K562 (cell line): ENCODE measurements around the gene PTGR1. TPM values are rescaled to one million over a fixed set of nuclear protein-coding genes. Genes with fewer than 3 reads are reported as not detected.

Experiments
- ATF6 ChIP-seq: sonication (generic); formaldehyde crosslinking; IDR thresholded peaks from 2 replicates; pipeline ENCODE4 v1.4.0; 2020; ENCODE audit warnings: mild to moderate bottlenecking, missing genetic modification reagents
- BACH1 ChIP-seq: fragments of 200-800 bp; sonication (Bioruptor generic); IDR thresholded peaks from 2 replicates; pipeline ENCODE4 v1.6.1; 2016; ENCODE audit warnings: missing genetic modification characterization, missing compliant biosample characterization
- FOXK1 ChIP-seq: sonication (generic); formaldehyde crosslinking; IDR thresholded peaks from 2 replicates; pipeline ENCODE4 v1.8.0; 2022; ENCODE audit warnings: missing genetic modification reagents, mild to moderate bottlenecking, borderline replicate concordance
- GABPB2 ChIP-seq: fragments of 250-450 bp; sonication (Bioruptor Pico); conservative IDR thresholded peaks from 2 replicates; pipeline ENCODE4 v1.5.1; 2021; ENCODE audit warnings: mild to moderate bottlenecking
- HCFC1 ChIP-seq: IDR thresholded peaks from 2 replicates; pipeline ENCODE4 v1.6.1; 2012; ENCODE audit warnings: low read depth, low read length, improper control_type of control experiment
- HDAC2 ChIP-seq: fragments of 450-650 bp; IDR thresholded peaks from 2 replicates; pipeline ENCODE4 v1.6.1; 2016; ENCODE audit warnings: mild to moderate bottlenecking
- HMG20A ChIP-seq: fragments of 450-650 bp; formaldehyde crosslinking; conservative IDR thresholded peaks from 2 replicates; pipeline ENCODE4 v1.4.0; 2020; ENCODE audit warnings: mild to moderate bottlenecking, mixed read lengths
- ILF3 ChIP-seq: fragments of 450-650 bp; IDR thresholded peaks from 2 replicates; pipeline ENCODE4 v1.6.1; 2018; ENCODE audit warnings: antibody characterized with exemption, mild to moderate bottlenecking, moderate library complexity, borderline replicate concordance
- JUN ChIP-seq, 2 experiments: sonication (generic) in 1 of 2; formaldehyde crosslinking in 1 of 2; IDR thresholded peaks; 2 replicates each; pipeline versions ENCODE4 v1.6.1 to v1.8.0; 2012 to 2022; ENCODE audit warnings: borderline replicate concordance in 2 of 2, mild to moderate bottlenecking in 2 of 2, improper control_type of control experiment in 1 of 2, low read depth in 1 of 2, low read length in 1 of 2, missing genetic modification reagents in 1 of 2
- KHSRP ChIP-seq: fragments of 450-650 bp; IDR thresholded peaks from 2 replicates; pipeline ENCODE4 v1.6.1; 2017
- MAZ ChIP-seq, 2 experiments: fragments of 450-650 bp in 1 of 2; sonication (generic) in 1 of 2; formaldehyde crosslinking; IDR thresholded peaks in 1 of 2; conservative IDR thresholded peaks in 1 of 2; 2 replicates each; pipeline versions ENCODE4 v1.4.0 to v1.5.0; 2020; ENCODE audit warnings: mild to moderate bottlenecking in 1 of 2, missing genetic modification reagents in 1 of 2
- MEF2A ChIP-seq: IDR thresholded peaks from 2 replicates; pipeline ENCODE4 v1.6.1; 2011; ENCODE audit warnings: low read depth, mild to moderate bottlenecking, low read length, moderate library complexity; ENCODE audit not compliant: control insufficient read depth
- NCOA6 ChIP-seq: fragments of 450-650 bp; IDR thresholded peaks from 2 replicates; pipeline ENCODE4 v1.6.1; 2017; ENCODE audit warnings: mild to moderate bottlenecking
- NEUROD1 ChIP-seq: fragments of 150-350 bp; IDR thresholded peaks from 2 replicates; pipeline ENCODE4 v1.6.1; 2014; ENCODE audit warnings: borderline replicate concordance, low read length, low read depth; ENCODE audit not compliant: partially characterized antibody
- NFRKB ChIP-seq: fragments of 450-650 bp; IDR thresholded peaks from 2 replicates; pipeline ENCODE4 v1.6.1; 2016; ENCODE audit warnings: low read depth
- PHF20 ChIP-seq: fragments of 450-650 bp; IDR thresholded peaks from 2 replicates; pipeline ENCODE4 v1.6.1; 2018; ENCODE audit not compliant: partially characterized antibody
- RAD21 ChIP-seq, 2 experiments: fragments of 250-450 bp in 1 of 2; fragments of 450-650 bp in 1 of 2; sonication (Bioruptor Pico) in 1 of 2; formaldehyde crosslinking in 1 of 2; IDR thresholded peaks in 1 of 2; conservative IDR thresholded peaks in 1 of 2; 2 replicates each; pipeline versions ENCODE4 v1.4.0 to v1.8.0; 2020 to 2022; ENCODE audit warnings: mild to moderate bottlenecking in 2 of 2, moderate library complexity in 1 of 2
- RNF2 ChIP-seq: sonication (generic); IDR thresholded peaks from 2 replicates; pipeline ENCODE4 v1.6.1; 2016
- SLC30A9 ChIP-seq: fragments of 250-450 bp; sonication (Bioruptor Pico); IDR thresholded peaks from 2 replicates; pipeline ENCODE4 v1.8.0; 2022; ENCODE audit warnings: mild to moderate bottlenecking, moderate library complexity
- SMAD4 ChIP-seq: fragments of 250-450 bp; sonication (Bioruptor Pico); conservative IDR thresholded peaks from 2 replicates; pipeline ENCODE4 v1.8.0; 2021; ENCODE audit warnings: inconsistent platforms, mild to moderate bottlenecking, moderate library complexity
- SMARCA5 ChIP-seq: fragments of 450-650 bp; IDR thresholded peaks from 2 replicates; pipeline ENCODE4 v1.6.1; 2016
- TAF7 ChIP-seq: fragments of 450-650 bp; IDR thresholded peaks from 2 replicates; pipeline ENCODE4 v1.6.1; 2016; ENCODE audit warnings: missing genetic modification characterization, missing compliant biosample characterization
- TCF7L2 ChIP-seq: fragments of 150-350 bp; IDR thresholded peaks from 2 replicates; pipeline ENCODE4 v1.6.1; 2016; ENCODE audit warnings: low read depth, mild to moderate bottlenecking, low read length, moderate library complexity
- USF2 ChIP-seq: sonication (generic); formaldehyde crosslinking; IDR thresholded peaks from 2 replicates; pipeline ENCODE4 v1.5.0; 2020; ENCODE audit warnings: missing genetic modification reagents
- ZBED1 ChIP-seq: IDR thresholded peaks from 2 replicates; pipeline ENCODE4 v1.6.1; 2014
- ZNF197 ChIP-seq: fragments of 200-800 bp; sonication (Bioruptor generic); IDR thresholded peaks from 2 replicates; pipeline ENCODE4 v1.6.1; 2016; ENCODE audit warnings: low read depth, missing genetic modification characterization, missing compliant biosample characterization
- ZNF766 ChIP-seq: fragments of 200-800 bp; sonication (Bioruptor generic); conservative IDR thresholded peaks from 2 replicates; pipeline ENCODE4 v1.6.1; 2016; ENCODE audit warnings: missing genetic modification characterization, missing compliant biosample characterization
- polyA plus RNA-seq, 8 experiments: library from polyadenylated mRNA; depleted of rRNA in 4 of 8; stranded (reverse) in 5 of 8; unstranded in 3 of 8; fragments of >200 nt; fragmentation: Nextera tagmentation in 2 of 8; fragmentation: Illumina TruSeq in 1 of 8; extraction: Ambion mirVana in 2 of 8; extraction: Trizol in 1 of 8; gene quantifications; 2 replicates each; pipeline versions ENCODE4 v1.2.1 to v1.2.3, GENCODE V29; 2011 to 2014; ENCODE audit warnings: inconsistent platforms in 1 of 8, missing spikeins in 1 of 8
- total RNA-seq, 7 experiments: library from RNA; depleted of rRNA in 6 of 7; stranded (reverse); fragments of >200 nt in 6 of 7; fragmentation: Illumina TruSeq in 2 of 7; extraction: Trizol in 2 of 7; gene quantifications; 2 replicates each; pipeline versions ENCODE4 v1.2.1 to v1.2.3, GENCODE V29; 2011 to 2021; ENCODE audit warnings: low replicate concordance in 1 of 7
- TF ChIP-seq, protein P1 (sequence below): conservative IDR thresholded peaks from 2 replicates; pipeline ENCODE4 v1.6.1; 2011; ENCODE audit warnings: low read depth, mild to moderate bottlenecking, low read length; ENCODE audit not compliant: control insufficient read depth

PTGR1 gene
- total and polyA plus RNA-seq, 9 of the 15 experiments (the other 6 are each of a cell fraction or from before 2014, with no cell fraction given), result 0.22 TPM; not detected in 8

DNA sequence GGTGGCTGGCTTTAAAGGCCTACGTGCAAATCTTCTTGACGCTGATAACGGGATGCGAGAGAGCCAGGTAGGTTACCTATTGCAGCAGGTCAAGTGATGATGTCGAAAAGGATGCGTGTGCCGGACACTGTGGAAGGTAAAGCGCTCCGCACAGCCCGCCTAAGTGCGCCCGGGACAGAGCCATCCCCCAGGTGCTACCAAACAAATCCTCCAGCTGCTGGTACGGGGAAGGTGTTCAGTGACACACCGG is 31.4 kb upstream of the PTGR1 start (continued):
- TF ChIP-seq ILF3 (no peak), ZNF766 (CRISPR knock-in tag) (no peak), KHSRP (no peak), TAF7 (tag) (peak; percentile 27; the same call in 1 of the 2 replicates), HCFC1 (peak; percentile 84; the same call in 1 of the 2 replicates), TCF7L2 (no peak), ZBED1 (no peak), SMARCA5 (no peak), HDAC2 (peak; percentile 82; the same call in 1 of the 2 replicates), HMG20A (CRISPR knock-in tag) (no peak), BACH1 (no peak), FOXK1 (CRISPR knock-in tag) (no peak), MEF2A (no peak), NCOA6 (no peak), ATF6 (CRISPR knock-in tag) (0 out of 2 replicates have a peak, but pooled peaks have one; percentile 76), RAD21 (CRISPR knock-in tag; conservative IDR thresholded peaks at IDR 0.05 in 1 of 2, IDR thresholded peaks at IDR 0.05 in 1 of 2) (no peak), ZNF197 (CRISPR knock-in tag) (no peak), JUN (IDR thresholded peaks at IDR 0.05; ENCODE audit: borderline replicate concordance, low read depth, low read length) (no peak), JUN (CRISPR knock-in tag; IDR thresholded peaks at IDR 0.05; ENCODE audit: borderline replicate concordance) (no peak), SLC30A9 (CRISPR knock-in tag) (no peak), PHF20 (peak; percentile 93), NFRKB (no peak), RNF2 (no peak; the same call in 1 of the 2 replicates), MAZ (CRISPR knock-in tag; conservative IDR thresholded peaks at IDR 0.05 in 1 of 2, IDR thresholded peaks at IDR 0.05 in 1 of 2) (peak in 1 of 2 experiments; percentile 53; a peak in 2 of 4 replicates), USF2 (CRISPR knock-in tag) (no peak), GABPB2 (CRISPR knock-in tag) (no peak), NEUROD1 (peak; percentile 33), SMAD4 (CRISPR knock-in tag) (0 out of 2 replicates have a peak, but pooled peaks have one; percentile 19)
- TF ChIP-seq, protein P1, sequence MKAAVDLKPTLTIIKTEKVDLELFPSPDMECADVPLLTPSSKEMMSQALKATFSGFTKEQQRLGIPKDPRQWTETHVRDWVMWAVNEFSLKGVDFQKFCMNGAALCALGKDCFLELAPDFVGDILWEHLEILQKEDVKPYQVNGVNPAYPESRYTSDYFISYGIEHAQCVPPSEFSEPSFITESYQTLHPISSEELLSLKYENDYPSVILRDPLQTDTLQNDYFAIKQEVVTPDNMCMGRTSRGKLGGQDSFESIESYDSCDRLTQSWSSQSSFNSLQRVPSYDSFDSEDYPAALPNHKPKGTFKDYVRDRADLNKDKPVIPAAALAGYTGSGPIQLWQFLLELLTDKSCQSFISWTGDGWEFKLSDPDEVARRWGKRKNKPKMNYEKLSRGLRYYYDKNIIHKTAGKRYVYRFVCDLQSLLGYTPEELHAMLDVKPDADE, result peak; percentile 87; the same call in 1 of the 2 replicates
